C4-2B (cell line): Measurements from ENCODE around the gene KDM2A.

Source experiments
- ZFX ChIP-seq: fragments of 450-650 bp; IDR thresholded peaks from 2 replicates; pipeline ENCODE4 v1.6.1; 2017
- TF ChIP-seq, protein P1 (sequence below): fragments of 450-650 bp; conservative IDR thresholded peaks from 2 replicates; pipeline ENCODE4 v1.5.1; 2017; ENCODE audit warnings: mild to moderate bottlenecking

DNA sequence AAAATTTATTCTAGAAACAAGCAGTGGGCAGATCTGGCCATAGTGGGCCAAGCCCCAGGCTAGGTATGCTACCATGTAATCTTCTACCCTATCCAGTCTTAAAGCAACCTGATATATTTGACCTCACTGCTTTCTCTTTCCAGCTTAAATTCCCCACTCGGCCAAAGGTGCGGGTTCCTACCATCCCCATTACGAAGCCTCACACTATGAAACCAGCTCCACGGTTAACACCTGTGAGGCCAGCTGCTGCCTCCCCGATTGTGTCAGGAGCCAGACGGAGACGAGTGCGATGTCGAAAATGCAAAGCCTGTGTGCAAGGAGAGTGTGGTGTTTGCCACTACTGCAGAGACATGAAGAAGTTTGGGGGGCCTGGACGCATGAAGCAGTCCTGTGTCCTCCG lies 126.0 kb downstream of the KDM2A start:
- TF ChIP-seq, protein P1, sequence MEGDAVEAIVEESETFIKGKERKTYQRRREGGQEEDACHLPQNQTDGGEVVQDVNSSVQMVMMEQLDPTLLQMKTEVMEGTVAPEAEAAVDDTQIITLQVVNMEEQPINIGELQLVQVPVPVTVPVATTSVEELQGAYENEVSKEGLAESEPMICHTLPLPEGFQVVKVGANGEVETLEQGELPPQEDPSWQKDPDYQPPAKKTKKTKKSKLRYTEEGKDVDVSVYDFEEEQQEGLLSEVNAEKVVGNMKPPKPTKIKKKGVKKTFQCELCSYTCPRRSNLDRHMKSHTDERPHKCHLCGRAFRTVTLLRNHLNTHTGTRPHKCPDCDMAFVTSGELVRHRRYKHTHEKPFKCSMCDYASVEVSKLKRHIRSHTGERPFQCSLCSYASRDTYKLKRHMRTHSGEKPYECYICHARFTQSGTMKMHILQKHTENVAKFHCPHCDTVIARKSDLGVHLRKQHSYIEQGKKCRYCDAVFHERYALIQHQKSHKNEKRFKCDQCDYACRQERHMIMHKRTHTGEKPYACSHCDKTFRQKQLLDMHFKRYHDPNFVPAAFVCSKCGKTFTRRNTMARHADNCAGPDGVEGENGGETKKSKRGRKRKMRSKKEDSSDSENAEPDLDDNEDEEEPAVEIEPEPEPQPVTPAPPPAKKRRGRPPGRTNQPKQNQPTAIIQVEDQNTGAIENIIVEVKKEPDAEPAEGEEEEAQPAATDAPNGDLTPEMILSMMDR: no peak
- no peak for TF ChIP-seq ZFX
